Hindlimb muscle (tissue), 1 donor: ENCODE data around the gene PPP6C. TPM values are rescaled to one million over a fixed set of nuclear protein-coding genes. Genes with fewer than 3 reads are reported as not detected.

Source experiments
- polyA plus RNA-seq: library from polyadenylated mRNA; unstranded; fragments of 120-200 nt; gene quantifications from one replicate; pipeline ENCODE4 v1.2.1, GENCODE V29; 2013; ENCODE audit not compliant: insufficient read length

PPP6C gene
- polyA plus RNA-seq, 1 donor = 30.9 TPM

Other genes with a start within 250 kb of the PPP6C start
- gene GOLGA1, start 248.7 kb downstream of the PPP6C start, polyA plus RNA-seq = 12.0 TPM
- 10.7 TPM for gene SCAI, start 46.3 kb downstream of the PPP6C start, polyA plus RNA-seq
- gene RABEPK, start 10.7 kb upstream of the PPP6C start, polyA plus RNA-seq = 14.1 TPM
- 135 TPM for gene HSPA5, start 51.5 kb upstream of the PPP6C start, polyA plus RNA-seq
- 21.2 TPM for gene GAPVD1, start 72.0 kb upstream of the PPP6C start, polyA plus RNA-seq